ENCODE data around the gene INAVA. TPM values are rescaled to one million over a fixed set of nuclear protein-coding genes. Genes with fewer than 3 reads are reported as not detected.
A peak's percentile ranks its signal among the peaks of the same experiment; 100 is the strongest.

The INAVA gene
- total RNA-seq, 2 experiments from 2014 or later: 0.15 to 2.6 TPM

GRCh38 chr1:200869376-200869752 is 25.3 kb upstream of the INAVA start:
- Mint-ChIP-seq H3K4me1 (peaks cover 42% of the 10 kb centered on the region), H3K27ac (peak overlapping the region; percentile 6), H3K4me3 (no peak overlapping the region), H3K36me3 (no peaks in the 10 kb centered on the region), H3K27me3 (peaks cover 67% of the 10 kb centered on the region), H3K9me3 (ENCODE audit: low read depth) (no peaks in the 10 kb centered on the region)
- DNase-seq: no peak
- peak; percentile 9 for ATAC-seq
- CTCF ChIA-PET: no interaction called here

- peaks cover 44% of the 10 kb centered on the region for H3K4me1 Mint-ChIP-seq
Observed at GRCh38 chr1:200869753-200870391, 24.8 kb upstream of the INAVA start.

GRCh38 chr1:200872446-200873115 is 22.1 kb upstream of the INAVA start, which contains the start of gene GPR25:
TSS of gene GPR25 (plus strand) at chr1:200872981. CDS start at chr1:200873038, 57 bp downstream.
- no peaks in the 10 kb centered on the region for H3K36me3 Mint-ChIP-seq
- H3K27ac Mint-ChIP-seq: no peak within 1 kb of the TSS
- CTCF ChIA-PET: interaction anchor here (0.6 kb wide), 1 partner anchor 417 kb away, joined by 3 read pairs; no protein-coding TSS in a partner anchor
- DNase-seq (no peak), ATAC-seq (no peak)
- peaks cover 76% of the 10 kb centered on the region for H3K27me3 Mint-ChIP-seq
- H3K9me3 Mint-ChIP-seq (ENCODE audit: low read depth): no peaks in the 10 kb centered on the region
- H3K4me3 Mint-ChIP-seq: no peak within 1 kb of the TSS
- H3K4me1 Mint-ChIP-seq: peaks cover 31% of the 10 kb centered on the region

More at GRCh38 chr1:200869753-200870391, 24.8 kb upstream of the INAVA start:
- H3K27me3 Mint-ChIP-seq: peaks cover 71% of the 10 kb centered on the region
- ATAC-seq (peak; percentile 75), DNase-seq (peak; percentile 76)
- no peaks in the 10 kb centered on the region for H3K36me3 Mint-ChIP-seq
- CTCF ChIA-PET: no interaction called here
- H3K4me3 Mint-ChIP-seq: no peak overlapping the region
- no peak overlapping the region for H3K27ac Mint-ChIP-seq
- no peaks in the 10 kb centered on the region for H3K9me3 Mint-ChIP-seq (ENCODE audit: low read depth)

- no peak for DNase-seq
- Mint-ChIP-seq H3K4me1 (peaks cover 34% of the 10 kb centered on the region), H3K9me3 (ENCODE audit: low read depth) (no peaks in the 10 kb centered on the region), H3K27me3 (peaks cover 79% of the 10 kb centered on the region), H3K36me3 (no peaks in the 10 kb centered on the region), H3K4me3 (no peak overlapping the region), H3K27ac (no peak overlapping the region)
- ATAC-seq: no peak
- CTCF ChIA-PET: interaction anchor here (0.9 kb wide), 1 partner anchor 15 kb away, joined by 3 read pairs; no protein-coding TSS in a partner anchor
Observed at GRCh38 chr1:200873116-200873670, 21.5 kb upstream of the INAVA start.

- Mint-ChIP-seq H3K4me1 (peaks cover 40% of the 10 kb centered on the region), H3K4me3 (no peak overlapping the region), H3K27ac (no peak overlapping the region), H3K27me3 (peaks cover 86% of the 10 kb centered on the region), H3K9me3 (ENCODE audit: low read depth) (no peaks in the 10 kb centered on the region), H3K36me3 (no peaks in the 10 kb centered on the region)
- CTCF ChIA-PET: interaction anchor here (0.9 kb wide), 1 partner anchor 14 kb away, joined by 3 read pairs; no protein-coding TSS in a partner anchor
- DNase-seq: no peak
- ATAC-seq: no peak
Observed at GRCh38 chr1:200873671-200874397, 20.9 kb upstream of the INAVA start.

- Mint-ChIP-seq H3K4me3 (no peak overlapping the region), H3K9me3 (ENCODE audit: low read depth) (no peaks in the 10 kb centered on the region), H3K4me1 (peaks cover 36% of the 10 kb centered on the region), H3K36me3 (no peaks in the 10 kb centered on the region), H3K27me3 (peaks cover 82% of the 10 kb centered on the region), H3K27ac (no peak overlapping the region)
- CTCF ChIA-PET: no interaction called here
- no peak for ATAC-seq
- DNase-seq: no peak
Observed at GRCh38 chr1:200874694-200875093, 20.0 kb upstream of the INAVA start.

- CTCF ChIA-PET: interaction anchor here (2.3 kb wide), 1 partner anchor 9 kb away, joined by 7 read pairs; no protein-coding TSS in a partner anchor
- no peak for DNase-seq
Observed at GRCh38 chr1:200875416-200875815, 19.3 kb upstream of the INAVA start.

GRCh38 chr1:200877010-200877409 is 17.7 kb upstream of the INAVA start:
- peaks cover 77% of the 10 kb centered on the region for H3K27me3 Mint-ChIP-seq
- DNase-seq (no peak), ATAC-seq (no peak)
- peaks cover 28% of the 10 kb centered on the region for H3K4me1 Mint-ChIP-seq
- H3K36me3 Mint-ChIP-seq: no peaks in the 10 kb centered on the region
- H3K4me3 Mint-ChIP-seq: no peak overlapping the region
- CTCF ChIA-PET: interaction anchor here (0.7 to 2.3 kb wide), 2 partner anchors 10 to 156 kb away, joined by 3 to 7 read pairs; no protein-coding TSS in a partner anchor
- H3K27ac Mint-ChIP-seq: no peak overlapping the region
- H3K9me3 Mint-ChIP-seq (ENCODE audit: low read depth): no peaks in the 10 kb centered on the region

More at GRCh38 chr1:200875416-200875815, 19.3 kb upstream of the INAVA start:
- no peak overlapping the region for H3K27ac Mint-ChIP-seq
- H3K36me3 Mint-ChIP-seq: no peaks in the 10 kb centered on the region
- no peak for ATAC-seq
- peaks cover 81% of the 10 kb centered on the region for H3K27me3 Mint-ChIP-seq
- H3K9me3 Mint-ChIP-seq (ENCODE audit: low read depth): no peaks in the 10 kb centered on the region
- H3K4me1 Mint-ChIP-seq: peaks cover 35% of the 10 kb centered on the region
- H3K4me3 Mint-ChIP-seq: no peak overlapping the region

- H3K4me1 Mint-ChIP-seq: peaks cover 28% of the 10 kb centered on the region
- CTCF ChIA-PET: interaction anchor here (0.7 to 2.3 kb wide), 4 partner anchors 11 to 157 kb away, joined by 3 to 7 read pairs (median 3); no protein-coding TSS in a partner anchor
- H3K9me3 Mint-ChIP-seq (ENCODE audit: low read depth): no peaks in the 10 kb centered on the region
- H3K27me3 Mint-ChIP-seq: peaks cover 75% of the 10 kb centered on the region
- peak; percentile 82 for ATAC-seq
- H3K4me3 Mint-ChIP-seq: no peak overlapping the region
- no peak overlapping the region for H3K27ac Mint-ChIP-seq
- H3K36me3 Mint-ChIP-seq: no peaks in the 10 kb centered on the region
- peak; percentile 74 for DNase-seq
Observed at GRCh38 chr1:200877839-200878551, 16.7 kb upstream of the INAVA start.

GRCh38 chr1:200880212-200880611 is 14.5 kb upstream of the INAVA start:
- CTCF ChIA-PET: interaction anchor here (0.6 to 1.1 kb wide), 2 partner anchors 14 to 141 kb away, joined by 3 read pairs; no protein-coding TSS in a partner anchor
- Mint-ChIP-seq H3K36me3 (no peaks in the 10 kb centered on the region), H3K9me3 (ENCODE audit: low read depth) (no peaks in the 10 kb centered on the region), H3K4me3 (no peak overlapping the region), H3K27ac (no peak overlapping the region), H3K27me3 (peaks cover 73% of the 10 kb centered on the region), H3K4me1 (peaks cover 26% of the 10 kb centered on the region)
- ATAC-seq: peak; percentile 45
- DNase-seq: peak; percentile 50

- Mint-ChIP-seq H3K4me1 (peaks cover 41% of the 10 kb centered on the region), H3K27ac (no peak overlapping the region), H3K9me3 (ENCODE audit: low read depth) (no peaks in the 10 kb centered on the region), H3K4me3 (no peak overlapping the region), H3K36me3 (no peaks in the 10 kb centered on the region), H3K27me3 (peaks cover 59% of the 10 kb centered on the region)
- ATAC-seq: no peak
- peak; percentile 19 for DNase-seq
- CTCF ChIA-PET: no interaction called here
Observed at GRCh38 chr1:200883118-200883517, 11.6 kb upstream of the INAVA start.

GRCh38 chr1:200885623-200886402 is 8.9 kb upstream of the INAVA start:
- H3K9me3 Mint-ChIP-seq (ENCODE audit: low read depth): no peaks in the 10 kb centered on the region
- no peak overlapping the region for H3K4me3 Mint-ChIP-seq
- H3K4me1 Mint-ChIP-seq: peaks cover 55% of the 10 kb centered on the region
- ATAC-seq (no peak), DNase-seq (no peak)
- H3K27ac Mint-ChIP-seq: no peak overlapping the region
- CTCF ChIA-PET: no interaction called here
- H3K27me3 Mint-ChIP-seq: peaks cover 64% of the 10 kb centered on the region
- H3K36me3 Mint-ChIP-seq: no peaks in the 10 kb centered on the region

Data from activated CD8-positive, alpha-beta memory T cell treated with anti-CD3 and anti-CD28 coated beads, Interleukin-2, amount 10 ng/mL, durations not matched to agents 7 days and 5 days (primary cell).